Activated naive CD4-positive, alpha-beta T cell (primary cell): ENCODE measurements around the gene RELN.

Experiments used
- DNase-seq, 4 experiments: peaks; one replicate each; lab custom pipeline; 2025; lab: John Stamatoyannopoulos, UW

The RELN gene

DNA sequence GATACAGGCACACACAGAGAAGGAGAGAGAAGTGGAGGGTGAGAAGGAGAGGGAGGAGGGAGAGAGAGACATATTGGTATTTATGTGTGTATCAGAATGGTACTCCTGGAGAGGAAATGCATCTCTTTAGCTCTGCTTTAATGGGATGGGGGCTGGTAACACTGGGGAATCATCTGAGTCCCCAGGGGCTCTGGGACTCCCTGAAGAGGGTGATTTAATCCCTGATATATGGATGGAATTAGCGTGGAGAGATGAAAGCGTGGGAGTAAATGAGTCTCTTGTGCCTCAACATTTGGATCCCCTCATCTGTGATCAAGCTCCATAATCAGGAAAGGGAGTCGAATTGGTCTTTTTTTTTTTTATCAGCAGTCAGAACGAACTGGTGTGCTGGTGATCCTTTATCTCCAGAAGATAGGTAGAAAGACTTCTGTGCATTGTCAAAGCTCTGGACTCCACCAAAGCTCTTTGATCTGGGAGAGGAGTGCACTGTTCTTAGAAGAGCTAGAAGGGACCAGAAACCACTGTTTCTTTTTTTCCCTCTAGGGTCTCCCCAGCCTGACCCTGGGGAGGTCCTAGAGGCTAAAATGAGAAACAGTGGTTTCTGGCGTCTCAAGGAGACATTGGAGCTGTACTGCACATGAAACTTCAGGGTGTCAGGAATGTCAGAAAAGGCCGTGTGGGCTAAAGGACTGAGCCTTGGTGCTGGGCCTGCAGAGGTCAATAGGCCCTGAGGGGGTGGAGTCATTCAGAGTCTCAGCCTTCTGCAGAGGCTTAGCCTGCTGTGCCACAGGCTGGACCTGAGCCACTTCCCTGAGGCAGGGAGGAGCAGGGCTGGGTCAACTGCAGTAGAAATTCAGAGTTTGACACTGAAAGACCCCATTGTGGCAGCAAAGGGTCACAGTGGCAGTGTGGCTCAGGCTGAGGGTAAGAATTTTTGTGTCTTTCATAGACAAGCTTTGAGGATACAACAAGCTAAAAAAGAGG is 309.0 kb downstream of the RELN start:
- no peak for DNase-seq

DNA sequence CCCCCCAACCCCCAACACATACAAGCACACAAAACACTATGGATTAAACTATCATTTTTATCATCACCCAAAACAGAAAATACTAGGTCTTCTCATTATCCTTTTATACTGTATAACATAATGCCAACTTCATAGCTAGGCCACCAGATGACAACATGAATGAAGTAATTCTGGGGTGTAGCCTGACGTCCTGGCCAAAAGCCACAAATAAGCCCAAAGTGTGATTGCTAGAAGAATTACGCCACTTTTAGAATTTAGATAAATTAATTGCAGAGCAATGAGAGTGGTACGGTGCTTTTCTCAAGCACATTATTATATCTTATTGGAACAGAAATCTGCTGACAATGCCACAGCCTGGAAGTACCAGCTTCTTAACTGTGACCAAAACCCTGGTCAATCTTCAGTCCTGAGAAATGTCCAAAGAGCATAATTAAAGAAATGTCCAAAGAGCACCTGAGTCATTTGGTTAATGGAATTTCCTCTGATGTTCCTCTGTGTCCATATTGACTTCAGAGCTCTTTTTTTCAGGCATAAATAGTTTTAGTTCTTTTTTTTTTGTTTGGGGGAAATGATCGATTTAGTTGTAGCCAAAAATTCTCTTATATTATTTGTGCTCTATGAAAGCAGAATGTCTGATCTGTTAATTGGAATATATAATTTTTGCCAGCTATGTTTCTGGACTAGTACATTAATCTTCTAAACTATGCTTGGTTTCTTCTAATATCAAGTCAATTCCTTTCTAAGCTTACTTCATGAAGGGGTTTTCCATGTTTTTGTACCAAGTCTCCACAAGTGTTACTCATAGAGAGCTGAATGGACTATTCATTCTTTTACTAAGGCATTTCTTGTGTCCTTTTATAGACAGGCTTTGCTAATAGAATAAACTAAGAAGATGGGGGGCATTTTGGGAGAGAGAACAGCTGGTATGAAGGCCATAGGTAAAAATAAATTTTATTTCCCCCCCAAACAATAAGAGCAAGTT is 310.0 kb downstream of the RELN start:
- no peak for DNase-seq

DNA sequence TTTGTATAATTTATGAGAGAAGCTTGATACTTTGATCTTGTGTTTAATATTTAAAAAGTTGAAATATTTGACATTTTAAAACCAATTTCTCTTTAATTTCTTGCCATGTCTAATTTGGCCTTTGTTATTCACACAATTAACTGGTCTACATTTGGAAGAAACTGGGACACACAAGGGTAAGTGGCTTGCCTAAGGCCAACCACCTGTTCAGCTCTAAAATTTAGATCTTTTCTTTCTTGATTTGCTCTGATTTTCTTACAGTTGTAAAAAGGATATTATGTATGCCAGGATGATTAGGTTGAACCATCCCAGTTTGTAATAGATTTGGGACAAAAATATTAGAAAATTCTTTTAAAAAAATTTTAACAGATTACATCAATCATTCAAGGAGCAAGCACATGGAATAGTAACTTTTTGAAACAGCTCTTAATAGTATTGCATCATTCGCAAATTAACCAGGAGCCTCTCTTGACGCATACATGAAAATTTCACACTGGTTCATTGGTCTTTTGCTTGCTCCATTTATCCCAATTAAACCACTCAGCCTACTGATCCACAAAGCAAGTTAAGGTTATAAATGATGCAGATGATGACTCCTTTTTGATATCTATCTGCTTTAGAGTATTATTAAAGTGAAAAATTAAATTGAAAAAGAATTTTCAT is 321.0 kb downstream of the RELN start:
- DNase-seq = no peak

DNA sequence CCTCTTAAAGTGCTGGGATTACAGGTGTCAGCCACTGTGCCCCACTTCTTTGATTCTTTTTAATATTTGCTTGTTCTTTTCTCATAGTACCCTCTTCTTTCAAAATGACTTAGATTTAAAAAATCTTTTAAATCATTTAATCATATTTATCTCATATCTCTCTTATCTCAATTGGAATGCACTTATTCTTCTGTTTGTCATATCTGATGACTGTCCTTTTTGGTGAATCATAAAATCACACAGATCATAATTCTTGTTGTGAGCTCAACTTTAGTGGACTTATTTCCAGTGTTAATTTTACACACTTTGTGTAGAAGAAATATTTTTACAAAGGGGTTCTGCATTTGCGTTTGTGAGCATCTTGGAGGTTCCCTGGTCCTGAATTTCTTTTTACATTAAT is 323.1 kb downstream of the RELN start:
- no peak for DNase-seq

DNA sequence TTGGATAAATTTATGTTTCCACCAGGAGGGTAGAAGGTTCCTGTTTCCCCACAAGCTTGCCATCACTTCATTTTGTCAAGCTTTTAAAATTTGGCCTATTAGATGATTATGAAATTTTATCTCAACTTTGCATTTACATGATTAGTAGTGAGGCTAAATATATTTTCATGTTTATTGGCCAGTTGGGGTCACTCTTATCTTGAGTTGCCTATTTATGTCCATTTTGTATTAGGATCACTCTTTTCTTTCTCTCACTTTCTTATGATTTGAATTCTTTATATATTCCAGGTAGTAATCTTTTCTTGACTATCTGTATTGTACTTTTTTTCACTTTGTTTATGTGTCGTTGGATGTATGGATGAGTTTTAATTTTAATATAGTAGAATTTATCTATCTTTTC is 324.9 kb downstream of the RELN start:
- no peak for DNase-seq

DNA sequence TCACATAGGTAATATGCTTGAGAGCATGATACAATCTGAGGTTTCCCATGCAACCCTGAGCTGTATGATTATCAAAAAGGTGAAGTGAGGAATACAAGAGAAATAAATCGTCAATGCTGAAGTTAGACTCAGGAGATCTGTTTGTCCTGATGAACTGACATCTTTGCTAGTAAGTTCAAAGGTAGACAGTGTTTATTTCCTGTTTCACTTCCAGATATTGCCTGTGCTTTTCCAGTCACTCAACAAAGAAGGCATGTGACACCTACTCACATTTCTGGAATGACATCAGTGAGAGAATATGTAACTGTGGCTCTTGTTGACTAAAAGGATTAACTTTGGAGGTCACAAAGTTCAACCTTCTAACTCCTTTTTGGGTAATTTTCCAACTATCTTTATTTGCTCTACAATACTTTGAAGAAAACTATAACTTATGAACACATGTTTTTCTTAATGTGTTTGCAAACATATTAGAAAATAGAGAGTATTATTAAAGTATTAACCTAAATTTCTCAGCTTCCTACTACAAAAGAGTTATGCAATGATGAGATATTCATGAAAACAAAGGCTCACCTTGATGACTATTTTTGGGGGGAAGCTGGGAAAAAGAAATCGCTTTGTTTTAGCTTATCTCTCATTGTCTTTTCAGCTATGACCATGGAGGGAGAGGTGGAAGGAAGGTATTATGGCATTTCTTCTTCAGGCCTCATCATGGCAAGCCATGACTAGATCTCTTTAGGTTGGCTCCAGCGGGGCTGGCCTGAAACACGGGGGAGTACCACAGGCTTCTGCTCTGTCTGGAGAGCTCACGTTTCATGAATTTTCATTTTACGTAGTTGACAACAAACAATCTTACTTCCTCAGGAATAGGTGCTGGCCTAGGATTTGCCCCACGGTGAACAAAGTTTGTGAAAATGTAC is 328.7 kb downstream of the RELN start:
- DNase-seq = no peak

DNA sequence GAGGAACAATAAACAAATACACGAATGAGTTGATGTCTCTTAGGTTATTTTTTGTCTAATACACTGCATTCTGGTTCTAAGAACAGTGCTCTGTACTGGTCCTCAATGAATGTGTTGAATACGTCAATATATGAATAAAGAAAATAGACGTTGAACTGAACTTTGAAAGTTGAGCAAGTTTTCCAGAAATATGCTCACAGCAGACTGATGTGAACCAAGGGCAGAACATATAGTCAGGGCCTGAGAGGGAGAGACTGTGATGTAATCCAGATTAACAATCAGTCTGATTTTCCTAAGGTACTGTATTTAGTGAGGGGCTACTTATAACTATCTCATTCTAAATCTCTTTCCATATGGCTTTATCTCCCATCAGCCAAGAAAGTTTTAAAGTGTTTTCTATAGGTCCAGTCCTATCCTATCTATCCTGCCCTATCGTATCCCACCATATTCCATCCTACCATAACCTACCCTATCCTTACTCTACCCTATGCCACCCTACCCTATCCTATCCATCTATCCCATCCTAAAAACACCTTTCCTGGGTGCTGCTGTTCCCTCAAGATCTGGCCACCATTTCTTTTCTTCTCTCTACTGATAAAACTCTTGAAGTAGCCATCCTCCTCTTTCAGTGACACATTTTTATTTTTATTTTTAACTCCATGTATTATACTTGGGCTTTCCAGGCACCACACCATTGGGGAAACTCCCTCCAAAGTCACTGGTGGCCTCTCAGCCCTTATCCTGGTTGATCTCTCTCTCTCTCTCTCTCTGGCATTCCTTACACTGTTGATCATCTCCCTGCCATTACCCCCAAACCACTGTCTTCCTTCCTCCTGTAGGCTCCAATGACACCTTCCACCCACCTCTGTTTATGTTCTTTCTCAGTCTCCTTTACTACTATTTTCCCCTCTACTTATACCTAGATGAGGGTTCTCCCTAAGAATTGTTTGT is 331.1 kb downstream of the RELN start:
- no peak for DNase-seq

DNA sequence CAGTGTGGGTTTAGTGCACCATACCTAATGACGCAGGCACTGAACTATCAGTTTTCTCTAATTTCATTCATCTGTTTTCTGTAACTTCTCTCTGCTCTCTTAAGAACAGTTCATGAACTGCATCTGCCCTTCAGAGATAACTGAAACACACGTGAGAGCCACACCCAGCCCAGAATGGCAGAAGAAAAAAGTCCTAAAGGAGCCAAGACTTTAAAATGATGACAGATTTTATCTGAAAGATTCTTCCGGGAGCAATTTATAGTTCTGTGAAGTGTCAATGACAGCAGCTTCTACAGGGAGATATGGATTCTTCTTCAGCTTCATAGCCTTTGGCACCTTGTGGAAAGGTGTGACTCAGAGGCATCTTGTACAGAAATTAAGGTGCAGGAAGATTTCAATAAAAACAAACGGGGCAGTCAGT is 332.0 kb downstream of the RELN start:
- DNase-seq = no peak

DNA sequence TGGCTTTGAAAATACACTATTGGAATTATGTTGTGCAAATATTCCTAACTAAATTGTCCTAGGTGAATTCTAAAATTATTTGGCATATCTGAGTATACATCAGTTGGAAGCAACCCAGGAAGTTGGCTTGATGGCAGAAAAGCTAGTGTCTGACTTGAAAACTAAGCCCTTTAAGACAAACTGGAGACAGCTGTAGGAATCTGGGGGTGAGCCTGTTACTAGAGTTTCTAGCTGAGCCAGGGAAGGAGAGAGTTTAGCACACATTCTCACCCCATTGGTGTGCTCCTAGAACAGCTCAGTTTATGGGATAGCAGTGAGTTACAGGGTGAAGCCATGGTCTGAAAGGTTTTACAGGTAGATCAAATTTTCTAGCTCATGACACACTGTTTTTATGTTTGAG is 333.2 kb downstream of the RELN start:
- no peak for DNase-seq

DNA sequence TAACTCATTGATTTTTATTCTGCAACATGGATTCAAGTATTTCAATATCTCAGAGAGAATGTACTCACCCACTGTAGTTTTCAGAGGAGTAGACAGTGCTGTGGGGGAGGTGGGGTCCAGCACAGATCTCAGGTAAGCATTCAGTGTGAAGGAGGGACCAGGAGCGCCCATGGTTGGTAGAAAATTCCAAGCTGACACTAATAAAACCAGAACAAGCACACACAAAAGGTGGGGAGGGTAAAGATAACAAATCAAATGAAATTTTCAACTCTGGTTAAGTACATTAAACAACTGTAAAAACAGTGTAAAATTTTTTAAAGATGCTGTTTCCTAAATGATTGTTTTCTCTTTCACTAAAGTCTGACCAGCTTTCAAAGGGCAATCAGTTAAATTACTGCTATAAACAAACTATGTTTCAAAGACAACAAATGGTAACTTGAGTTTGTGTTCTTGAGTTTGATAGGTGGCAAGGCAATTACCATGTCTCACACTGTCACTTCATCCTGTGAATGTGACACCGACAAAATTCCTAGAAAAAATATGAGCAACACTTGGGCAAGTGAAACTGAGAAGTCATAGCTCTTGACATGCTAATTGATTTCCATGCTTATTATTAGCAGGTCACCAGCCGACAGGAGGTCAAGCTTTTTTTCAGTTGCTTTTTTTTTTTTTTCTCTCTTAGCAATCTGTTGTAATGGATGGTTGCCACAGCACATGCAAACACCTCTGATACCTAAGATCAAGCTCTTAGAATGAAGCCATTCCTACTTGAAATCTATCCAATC is 337.7 kb downstream of the RELN start:
- no peak for DNase-seq

DNA sequence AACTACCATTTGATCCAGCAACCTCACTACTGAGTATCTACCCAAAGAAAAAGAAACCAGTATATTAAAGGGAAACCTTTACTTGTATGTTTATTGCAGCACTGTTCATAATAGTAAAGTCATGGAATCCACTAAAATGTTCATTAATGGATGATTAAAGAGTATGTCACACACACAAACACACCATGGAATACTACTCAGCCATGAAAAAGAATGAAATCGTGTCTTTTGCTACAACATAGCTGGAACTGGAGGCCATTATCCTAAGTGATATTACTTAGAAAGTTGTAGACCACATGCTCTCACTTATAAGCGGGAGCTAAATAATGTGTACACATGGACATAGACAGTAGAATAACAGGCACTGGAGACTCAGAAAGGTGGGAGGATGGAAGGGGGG is 340.4 kb downstream of the RELN start:
- DNase-seq = no peak

DNA sequence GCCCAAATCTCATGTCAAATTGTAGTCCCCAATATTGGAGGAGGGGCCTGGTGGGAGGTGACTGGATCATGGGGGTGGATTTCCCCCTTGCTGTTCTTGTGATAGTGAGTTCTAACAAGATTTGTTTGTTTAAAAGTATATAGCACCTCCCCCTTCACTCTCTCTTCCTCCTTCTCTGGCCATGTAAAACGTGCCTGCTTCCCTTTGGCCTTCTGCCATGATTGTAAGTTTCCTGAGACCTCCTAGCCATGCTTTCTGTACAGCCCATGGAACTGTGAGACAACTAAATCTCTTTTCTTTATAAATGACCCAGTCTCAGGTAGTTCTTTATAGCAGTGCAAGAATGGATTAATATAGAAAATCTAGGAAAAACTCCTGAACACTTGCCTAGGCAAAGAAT is 341.3 kb downstream of the RELN start:
- no peak for DNase-seq

DNA sequence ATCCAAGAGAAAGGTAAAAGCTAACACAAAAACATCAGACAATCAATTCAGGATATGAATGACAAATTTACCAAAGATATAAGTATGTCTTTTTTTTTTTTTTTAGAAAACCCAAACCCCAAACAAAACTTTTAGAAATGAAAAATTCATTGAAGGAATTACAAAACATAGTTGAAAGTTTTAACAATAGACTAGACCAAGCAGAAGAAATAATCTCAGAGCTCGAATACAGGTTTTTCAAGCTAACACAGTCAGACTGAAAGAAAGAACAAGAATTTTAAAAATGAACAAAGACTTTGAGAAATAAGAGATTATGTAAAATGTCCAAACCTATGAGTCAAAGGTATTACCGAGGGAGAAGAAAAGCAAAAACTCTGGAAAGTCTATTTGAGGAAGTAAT is 345.1 kb downstream of the RELN start:
- DNase-seq = no peak

DNA sequence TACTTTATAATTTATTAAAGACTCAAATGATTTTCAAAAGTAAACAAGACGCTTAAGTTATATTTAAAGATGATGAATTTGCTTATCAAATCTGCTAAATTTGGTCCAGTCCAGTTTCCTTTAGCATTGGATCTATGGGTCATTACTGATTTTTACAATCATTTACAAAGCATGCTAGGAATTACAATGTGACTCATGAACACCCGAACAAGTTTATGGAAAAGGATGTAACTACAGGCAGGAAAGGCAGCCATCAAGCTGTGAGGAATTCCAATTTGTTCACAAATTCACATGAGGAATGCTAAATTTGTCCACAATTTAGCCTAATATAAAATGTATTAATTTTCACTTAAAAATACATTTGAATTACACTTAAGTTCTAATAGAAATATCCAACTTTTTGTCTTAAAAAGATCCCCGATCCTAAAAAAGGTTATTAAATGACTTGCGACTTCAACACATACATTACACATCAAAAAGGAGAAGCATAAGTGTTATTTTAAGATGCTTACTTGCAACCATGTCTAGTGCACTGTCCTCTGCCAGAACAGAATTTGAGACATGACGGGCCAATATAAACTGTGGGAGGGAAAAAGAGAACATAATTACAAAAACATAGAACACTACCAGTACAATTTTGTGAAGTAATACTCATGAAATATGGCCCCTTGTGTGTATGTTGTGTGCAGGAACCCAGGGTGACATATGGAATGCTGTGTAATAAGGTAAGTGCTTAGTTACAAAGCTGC is 349.3 kb downstream of the RELN start:
- no peak for DNase-seq

DNA sequence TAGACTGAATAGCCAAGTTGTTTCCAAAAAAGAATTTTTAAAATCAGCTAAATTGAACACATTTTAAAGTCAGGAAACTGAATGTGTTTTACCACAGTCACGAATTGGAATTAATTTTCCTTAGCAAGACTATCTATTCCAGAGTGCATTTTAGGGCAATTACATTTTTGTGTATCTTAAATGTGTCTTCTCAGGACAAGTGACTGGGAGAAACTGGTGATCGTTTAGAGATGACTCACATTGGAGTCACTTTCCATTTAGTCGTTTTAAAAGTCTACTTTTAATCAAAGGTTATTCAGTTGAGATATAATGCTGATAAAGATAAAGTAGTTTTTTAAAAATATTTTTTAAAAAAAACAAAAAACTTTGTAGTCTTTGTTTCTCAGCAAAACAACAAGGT is 351.7 kb downstream of the RELN start:
- DNase-seq = no peak

DNA sequence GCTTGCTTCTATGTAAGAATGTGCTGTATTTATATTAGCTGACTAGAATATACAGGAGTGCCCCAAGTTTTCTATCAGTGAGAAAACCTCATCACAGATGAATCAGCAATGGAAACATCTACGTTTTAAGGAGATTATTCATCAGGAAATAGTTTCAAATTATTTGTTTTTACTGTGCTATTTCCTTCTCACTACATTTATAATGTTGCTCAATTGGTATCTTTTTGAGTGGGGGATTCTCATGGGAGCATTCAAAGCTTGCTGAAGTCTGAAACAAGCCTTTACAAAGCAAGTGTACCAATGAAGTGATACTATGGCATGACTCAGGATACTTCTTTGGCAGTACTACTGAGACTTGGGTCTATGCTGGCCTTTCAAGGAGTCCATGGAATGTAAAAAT is 352.4 kb downstream of the RELN start:
- DNase-seq = no peak

DNA sequence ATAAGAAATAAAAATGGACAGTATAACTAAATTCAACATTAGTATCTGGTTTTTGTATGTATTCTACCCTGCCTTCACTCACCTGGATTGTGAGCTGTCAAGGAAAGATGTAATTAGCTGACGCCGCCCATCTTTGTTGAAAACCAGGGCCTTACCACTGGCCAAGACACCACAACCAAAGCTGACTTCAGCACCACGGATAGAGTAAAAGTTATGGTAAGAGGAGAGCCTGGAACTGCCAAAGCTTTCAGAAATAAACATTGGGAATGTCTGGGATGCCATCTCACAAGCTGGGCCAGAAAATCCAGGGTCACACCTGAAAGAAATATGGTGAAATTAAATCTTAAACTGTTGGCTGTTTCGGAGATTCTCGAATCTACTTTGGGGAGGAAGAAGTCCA is 353.3 kb downstream of the RELN start:
- DNase-seq = no peak

DNA sequence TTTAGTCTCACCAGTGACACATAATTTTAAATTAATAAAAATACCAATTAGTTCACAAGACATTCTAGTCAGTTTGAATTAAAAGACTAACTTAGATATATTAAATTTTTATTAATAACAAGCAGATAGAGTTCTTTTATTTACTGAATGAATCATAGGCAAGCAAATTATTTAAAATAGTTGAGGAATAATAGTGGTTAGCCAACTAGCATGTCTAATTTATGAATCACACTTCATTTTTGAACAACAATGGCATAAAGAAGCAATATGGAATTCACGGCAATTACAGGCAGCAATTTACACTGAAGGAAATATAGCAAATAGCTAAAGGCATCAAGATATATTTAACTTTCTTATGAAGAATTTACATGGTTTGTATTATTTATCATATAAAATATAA is 356.5 kb downstream of the RELN start:
- no peak for DNase-seq
